HTERT RPE-1 (cell line): ENCODE data around the gene QSER1.
"Not testable (repeated sequence)": the region's sequence is repeated elsewhere in the genome, so short reads cannot be mapped to it uniquely, and the experiment has no call there.

Experiments used
- in situ Hi-C: fragments of 300-500 bp; cut with MboI; formaldehyde crosslinking; loops from 4 replicates; pipeline ENCODE4 v1.14.3; 2020; ENCODE audit warnings: low sequenced_read_pairs

The QSER1 gene

DNA sequence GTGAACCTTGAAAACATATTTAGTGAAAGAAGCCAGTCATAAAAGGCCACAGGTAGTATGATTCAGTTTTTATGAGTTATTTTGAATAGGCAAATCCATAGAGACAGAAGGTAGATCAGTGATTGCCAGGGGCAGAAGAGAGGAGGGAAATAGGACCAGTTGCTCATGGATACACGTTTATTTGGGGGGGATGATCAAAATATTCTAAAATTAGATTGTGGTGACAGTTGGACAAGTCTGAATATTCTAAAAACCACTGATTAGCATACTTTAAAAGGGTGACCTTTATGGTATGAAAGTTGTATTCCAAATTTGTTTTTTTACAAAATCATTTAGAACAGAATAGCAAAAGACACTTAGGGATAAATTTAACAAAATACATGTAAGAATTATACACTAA is 28.6 kb downstream of the QSER1 start:
- in situ Hi-C loops, result no loop called here

GRCh38 chr11:32931606-32932005 is 39.0 kb downstream of the QSER1 start:
- in situ Hi-C loops, result no loop called here

GRCh38 chr11:32932196-32932595 is 39.6 kb downstream of the QSER1 start:
- in situ Hi-C loops, result no loop called here

DNA sequence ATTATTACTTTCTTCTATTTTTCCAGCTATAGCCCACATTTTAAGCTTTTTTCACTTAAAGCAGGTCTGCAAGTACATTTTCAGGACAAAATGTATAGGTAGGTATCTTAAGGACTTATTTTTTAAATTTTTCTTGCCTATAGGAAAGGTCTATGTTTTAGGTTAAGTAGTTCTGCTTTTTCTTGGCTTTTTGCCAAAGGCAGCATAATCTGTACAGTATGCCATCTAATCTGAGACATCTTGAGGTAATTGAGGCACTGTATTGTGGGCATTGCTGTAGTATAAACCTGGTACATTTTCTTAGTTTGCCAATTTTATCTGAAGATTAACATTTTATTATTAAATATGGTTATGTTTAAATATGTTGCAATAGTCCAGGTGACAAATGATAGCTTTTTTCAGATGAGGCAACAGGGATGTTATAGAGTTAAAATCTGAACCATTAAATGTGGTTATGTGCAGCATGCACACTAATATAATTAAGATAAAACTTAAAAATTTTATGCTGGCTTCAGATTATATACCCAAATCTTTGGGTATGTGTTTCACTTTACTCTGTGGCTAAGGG is 42.9 kb downstream of the QSER1 start:
- in situ Hi-C loops, result no loop called here

DNA sequence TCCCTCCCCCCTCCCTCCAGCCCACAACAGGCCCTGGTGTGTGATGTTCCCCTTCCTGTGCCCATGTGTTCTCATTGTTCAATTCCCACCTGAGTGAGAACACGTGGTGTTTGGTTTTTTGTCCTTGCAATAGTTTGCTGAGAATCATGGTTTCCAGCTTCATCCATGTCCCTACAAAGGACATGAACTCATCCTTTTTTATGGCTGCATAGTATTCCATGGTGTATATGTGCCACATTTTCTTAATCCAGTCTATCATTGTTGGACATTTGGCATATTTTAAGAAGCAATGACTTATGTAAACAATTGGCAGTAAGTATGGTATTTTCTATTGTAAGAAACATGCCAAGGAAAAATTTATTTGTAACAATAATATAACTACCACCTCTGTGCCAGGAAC is 43.6 kb downstream of the QSER1 start:
- in situ Hi-C loops, result not testable (repeated sequence)

- in situ Hi-C loops, result not testable (repeated sequence)
Observed at GRCh38 chr11:32937283-32937682, 44.7 kb downstream of the QSER1 start.

- in situ Hi-C loops, result no loop called here
Observed at GRCh38 chr11:32939046-32939445, 46.4 kb downstream of the QSER1 start.

GRCh38 chr11:32939866-32940265 is 47.3 kb downstream of the QSER1 start:
- in situ Hi-C loops, result no loop called here

DNA sequence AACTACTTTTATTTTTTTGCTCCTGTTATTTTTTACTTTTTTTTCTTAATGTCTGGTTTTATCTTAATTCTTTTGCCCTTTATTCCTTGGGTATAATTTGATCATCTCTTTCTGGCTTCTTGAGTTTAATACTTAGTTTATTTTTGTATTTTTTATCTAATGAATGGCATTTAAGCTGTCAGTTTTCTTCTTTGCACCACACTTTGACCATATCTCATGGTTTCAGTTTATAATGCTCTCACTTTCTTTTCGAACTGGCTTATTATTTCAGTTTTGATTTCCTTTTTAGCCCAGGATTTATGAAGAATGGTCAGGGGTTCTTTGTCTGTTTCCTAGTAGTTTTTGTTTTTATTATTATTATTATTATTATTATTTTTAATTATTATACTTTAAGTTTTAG is 48.3 kb downstream of the QSER1 start:
- in situ Hi-C loops, result no loop called here

DNA sequence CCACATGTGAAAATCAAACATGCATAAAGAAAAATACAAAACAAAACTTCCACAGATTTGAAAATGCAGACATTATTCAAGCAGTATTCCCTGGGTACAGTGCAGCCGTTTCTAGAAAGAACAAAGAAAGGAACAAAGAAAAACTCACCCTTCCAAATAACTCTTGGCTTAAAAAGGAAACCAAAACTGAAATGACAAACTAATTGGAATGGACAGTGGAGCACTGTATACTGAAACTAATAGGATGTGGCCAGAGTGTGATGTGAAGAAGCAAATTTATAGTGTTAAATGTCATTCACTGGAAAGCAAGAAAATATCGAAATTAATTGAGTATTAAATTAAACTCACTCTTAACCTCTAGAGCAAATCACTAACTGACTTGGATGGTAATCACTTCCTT is 55.4 kb downstream of the QSER1 start:
- in situ Hi-C loops, result no loop called here

DNA sequence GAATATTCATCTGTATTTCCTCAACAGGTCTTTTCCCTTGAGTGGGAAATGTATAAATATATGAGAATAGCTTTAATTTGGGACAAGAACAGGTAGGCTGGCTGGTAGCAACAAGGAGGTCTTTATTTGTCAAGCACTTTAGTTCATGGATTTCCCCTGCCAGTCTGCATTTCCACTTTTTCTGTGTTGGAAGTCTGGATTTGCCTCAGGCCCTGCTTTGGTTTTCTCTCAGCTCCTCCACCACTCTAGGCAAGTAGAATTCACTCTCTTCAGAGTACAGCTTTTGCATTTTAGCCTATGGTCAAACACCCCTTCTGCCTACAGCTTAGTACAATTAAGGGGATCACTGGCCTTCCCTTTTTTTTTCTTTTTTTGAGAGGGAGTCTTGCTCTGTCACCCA is 57.1 kb downstream of the QSER1 start:
- in situ Hi-C loops, result no loop called here

GRCh38 chr11:32952421-32952820 is 59.8 kb downstream of the QSER1 start:
- in situ Hi-C loops, result no loop called here

DNA sequence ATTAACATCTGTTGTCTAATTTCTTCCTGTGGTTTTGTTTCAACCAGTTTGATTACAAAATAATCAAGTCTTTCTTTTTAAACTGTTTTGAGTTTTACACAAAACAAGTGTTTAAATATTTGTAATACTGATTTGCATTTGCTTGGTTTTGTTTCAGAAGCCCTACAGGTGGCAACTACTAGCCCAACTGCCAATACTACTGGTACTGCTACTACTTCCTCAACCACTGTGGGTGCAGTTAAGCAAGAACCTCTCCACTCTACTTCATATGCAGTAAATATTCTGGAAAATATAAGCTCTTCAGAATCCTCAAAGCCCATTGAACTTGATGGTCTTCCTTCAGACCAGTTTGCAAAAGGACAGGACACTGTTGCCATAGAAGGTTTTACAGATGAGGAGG is 61.1 kb downstream of the QSER1 start:
- in situ Hi-C loops, result no loop called here

DNA sequence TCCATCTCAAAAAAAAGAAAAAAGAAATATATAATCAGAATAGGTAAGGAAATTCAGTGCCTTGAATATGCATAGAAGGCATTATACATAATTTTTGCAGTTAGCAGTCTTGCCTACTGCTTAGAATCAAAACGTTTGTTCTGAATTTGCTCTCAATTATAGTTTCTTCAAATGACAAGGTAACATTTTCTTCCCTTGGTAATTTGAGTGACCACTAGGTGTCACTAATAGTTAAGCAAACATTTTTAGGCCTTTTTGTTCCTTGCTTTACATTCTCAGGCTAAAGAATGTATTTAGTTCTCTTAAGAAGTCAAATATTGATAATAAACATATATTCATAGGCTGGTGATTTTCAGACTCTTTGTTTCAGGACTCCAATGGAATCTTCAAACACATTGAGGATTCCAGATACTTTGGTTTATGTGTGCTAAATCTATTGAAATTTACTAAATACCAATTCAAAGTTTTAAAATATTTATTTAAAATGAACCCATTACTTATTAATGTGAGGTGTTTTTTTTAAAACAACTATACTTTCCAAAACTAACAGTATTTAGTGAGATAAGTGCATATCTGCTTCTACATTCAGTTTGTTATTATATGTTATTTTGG is 68.0 kb downstream of the QSER1 start:
- in situ Hi-C loops, result no loop called here

DNA sequence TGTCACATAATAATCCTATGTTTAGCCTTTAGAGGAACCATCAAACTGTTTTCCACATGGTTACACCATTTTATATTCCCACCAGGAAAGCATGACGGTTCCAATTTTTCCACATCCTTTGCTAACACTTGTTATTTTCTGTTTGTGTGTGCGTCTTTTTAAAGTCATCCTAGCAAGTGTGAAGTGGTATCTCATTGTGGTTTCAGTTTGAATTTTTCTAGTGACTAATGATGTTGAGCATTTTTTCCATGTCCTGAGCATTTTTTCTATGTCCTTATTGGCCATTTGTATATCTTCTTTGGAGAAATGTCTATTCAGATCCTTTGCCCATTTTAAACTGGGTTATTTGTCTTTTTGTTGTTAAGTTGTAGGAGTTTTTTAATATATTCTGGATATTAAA is 69.4 kb downstream of the QSER1 start:
- in situ Hi-C loops, result no loop called here

- in situ Hi-C loops, result no loop called here
Observed at GRCh38 chr11:32963721-32964120, 71.1 kb downstream of the QSER1 start.

DNA sequence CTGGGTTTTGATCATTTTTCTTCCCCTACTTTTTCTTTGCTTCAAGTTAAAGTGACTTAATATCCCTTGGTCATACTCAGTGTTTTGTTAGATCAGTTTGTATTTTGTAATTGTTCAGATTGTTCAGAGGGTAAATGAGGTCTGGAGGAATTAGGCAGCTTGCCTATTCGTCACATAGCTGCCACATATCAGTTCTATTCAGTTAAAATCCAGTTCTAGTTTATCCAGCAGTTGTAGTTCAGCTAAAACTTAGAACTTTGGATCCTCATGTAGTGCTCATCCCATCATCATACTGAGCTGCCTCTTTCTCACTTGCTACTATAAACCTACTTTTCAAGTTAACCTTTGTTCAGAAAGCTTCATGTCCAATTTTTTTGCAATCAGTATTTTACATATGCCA is 75.9 kb downstream of the QSER1 start:
- in situ Hi-C loops, result no loop called here

DNA sequence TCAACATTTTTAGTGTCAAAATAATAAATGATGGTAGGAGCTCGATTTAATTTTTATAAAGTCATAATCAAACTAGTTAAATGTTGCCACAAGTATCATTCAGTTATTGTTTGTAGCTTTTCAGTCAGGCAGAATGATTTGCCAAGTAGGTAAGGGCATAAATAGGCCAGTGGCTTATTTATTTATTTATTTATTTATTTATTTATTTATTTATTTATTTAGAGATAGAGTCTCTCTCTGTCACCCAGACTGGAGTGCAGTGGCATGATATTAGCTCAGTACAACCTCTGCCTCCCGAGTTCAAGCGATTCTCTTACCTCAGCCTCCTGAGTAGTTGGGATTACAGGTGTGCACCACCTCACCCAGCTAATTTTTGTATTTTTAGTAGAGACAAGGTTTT is 79.6 kb downstream of the QSER1 start:
- in situ Hi-C loops, result not testable (repeated sequence)

GRCh38 chr11:32972781-32973180 is 80.2 kb downstream of the QSER1 start:
- in situ Hi-C loops, result no loop called here

DNA sequence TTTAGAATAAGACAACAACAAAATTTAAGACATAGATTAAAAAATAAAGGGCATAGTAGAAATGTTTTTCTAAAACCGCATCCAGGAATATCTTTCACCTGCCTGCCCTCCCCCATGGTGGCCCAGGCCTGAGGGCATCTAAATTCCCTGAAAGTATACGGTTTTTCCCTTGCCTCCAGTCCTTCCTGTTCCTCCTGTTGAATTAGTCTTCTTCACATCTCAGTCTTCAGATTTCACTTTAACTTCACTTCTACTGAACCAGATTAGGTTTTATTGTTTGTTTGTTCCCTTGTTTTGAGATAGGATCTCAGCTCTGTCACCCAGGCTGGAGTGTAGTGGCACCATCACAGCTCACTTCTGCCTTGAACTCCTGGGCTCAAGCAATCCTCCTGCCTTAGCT is 90.0 kb downstream of the QSER1 start:
- in situ Hi-C loops, result no loop called here

- in situ Hi-C loops, result no loop called here
Observed at GRCh38 chr11:32983506-32983905, 90.9 kb downstream of the QSER1 start.

GRCh38 chr11:32985600-32985999 is 93.0 kb downstream of the QSER1 start:
- in situ Hi-C loops, result no loop called here

DNA sequence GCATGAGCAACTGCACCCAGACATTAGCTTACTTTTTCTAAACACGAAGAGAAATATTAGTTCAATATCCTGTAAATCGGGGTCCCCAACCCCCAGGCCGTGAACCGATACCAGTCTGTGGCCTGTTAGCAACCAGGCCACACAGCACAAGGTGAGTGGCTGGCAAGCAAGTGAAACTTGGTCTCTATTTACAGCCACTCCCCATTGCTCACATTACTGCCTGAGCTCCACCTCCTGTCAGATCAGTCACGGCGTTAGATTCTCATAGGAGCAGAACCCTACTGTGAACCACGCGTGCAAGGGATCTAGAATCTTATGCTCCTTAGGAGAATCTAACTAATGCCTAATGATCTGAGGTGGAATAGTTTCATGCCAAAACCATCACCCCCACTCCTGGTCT is 95.2 kb downstream of the QSER1 start:
- in situ Hi-C loops, result no loop called here
